ENCODE measurements around the gene SP6.

SP6 gene

DNA sequence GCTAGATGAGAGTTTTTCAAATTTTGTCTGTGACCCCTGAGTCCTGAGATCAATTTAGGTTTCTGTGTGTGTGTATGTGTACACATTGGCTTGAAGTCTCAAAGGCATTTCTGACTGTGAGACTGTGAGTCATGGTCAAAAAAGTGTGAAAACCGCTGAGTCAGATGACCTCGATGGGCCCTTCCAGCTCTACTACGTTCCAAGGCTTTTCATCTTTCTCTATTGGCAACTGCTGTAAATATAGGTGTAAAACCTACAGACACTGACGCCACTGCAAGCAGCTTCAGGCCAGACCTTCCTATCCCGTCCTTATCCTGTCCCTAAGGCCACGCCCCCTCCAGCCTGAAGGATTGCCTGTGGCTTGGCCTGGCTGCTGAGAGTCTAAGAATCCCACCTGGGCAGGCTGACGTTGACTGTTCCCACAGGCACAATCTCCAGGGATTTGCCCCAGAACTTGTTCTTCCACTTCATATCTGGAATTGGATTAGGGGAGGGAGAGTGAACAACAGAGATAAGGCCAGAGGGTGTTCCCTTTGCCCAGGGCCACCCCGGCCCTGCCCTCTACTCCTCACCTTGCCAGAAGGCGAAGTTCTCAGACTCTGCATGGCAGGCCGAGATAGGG lies 40.7 kb downstream of the SP6 start:
- DNase-seq = no peak

DNA sequence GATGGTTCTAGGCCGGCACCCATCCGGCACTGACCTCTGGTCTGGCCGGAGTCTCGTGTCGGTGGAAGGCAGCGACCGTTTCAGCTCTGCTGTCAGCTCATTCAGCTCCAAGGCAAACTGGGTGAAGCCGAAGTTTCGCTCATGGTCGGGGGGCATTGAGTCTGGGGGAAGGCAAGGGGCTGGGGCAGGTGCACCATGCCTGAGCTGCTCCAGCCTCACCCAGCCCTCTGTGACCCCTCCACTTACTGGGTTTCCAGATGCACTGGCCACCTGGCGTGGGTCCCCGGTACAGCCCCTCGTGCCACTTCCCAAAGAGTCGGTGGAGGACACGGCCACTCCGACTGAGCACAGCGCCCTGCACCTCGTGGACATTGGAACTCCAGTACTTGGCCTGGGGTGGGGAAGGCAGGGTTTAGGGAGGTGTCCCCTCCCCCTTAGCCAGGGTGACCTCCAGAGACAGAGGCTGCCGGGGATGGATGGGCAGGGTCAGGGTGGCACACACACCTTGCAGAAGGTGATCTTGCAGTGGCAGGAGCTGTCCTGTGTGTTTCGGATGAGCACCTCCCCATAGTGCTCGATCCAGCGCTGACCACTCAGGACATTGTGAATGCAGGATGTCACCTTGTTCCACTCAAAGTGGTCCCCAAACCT lies 42.0 kb downstream of the SP6 start:
- no peak for DNase-seq

DNA sequence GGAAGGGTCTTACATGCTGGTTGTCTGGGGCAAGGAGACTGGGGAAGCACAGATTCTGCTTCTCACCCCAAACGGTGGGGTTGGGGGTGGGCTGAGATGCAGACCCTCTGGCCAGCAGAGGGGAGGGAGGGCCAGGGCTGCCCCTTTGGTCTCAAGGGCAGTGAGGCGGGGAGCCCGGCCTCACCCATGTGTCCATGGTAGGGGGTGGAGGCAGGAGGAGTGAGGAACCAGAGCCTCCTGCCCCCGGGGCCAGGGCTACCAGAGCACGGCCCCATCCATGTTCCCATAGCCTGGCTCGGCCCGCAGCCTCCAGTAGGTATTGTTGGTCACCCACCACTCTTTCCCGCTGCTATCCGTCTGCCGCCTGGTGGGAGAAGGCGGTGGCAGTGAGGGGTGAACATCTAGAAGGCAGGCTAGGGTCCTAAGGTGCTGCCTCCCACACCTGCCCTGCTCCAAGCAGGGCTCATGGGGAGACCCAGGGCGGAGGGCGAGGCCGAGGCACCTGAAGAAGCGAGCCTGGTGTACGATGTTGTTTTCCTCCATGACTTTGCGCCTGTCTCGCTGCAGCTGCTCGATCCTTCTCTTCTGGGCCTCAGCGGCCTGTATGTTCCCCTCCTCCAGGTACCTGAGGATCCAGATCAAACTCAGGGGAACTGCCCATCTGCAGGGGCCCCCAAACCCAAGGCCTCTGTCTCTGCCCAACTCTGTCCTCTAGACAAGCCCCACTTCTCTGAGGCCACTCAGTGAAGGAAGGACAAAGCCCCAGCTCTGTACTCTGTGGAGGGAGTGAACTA lies 42.7 kb downstream of the SP6 start:
- DNase-seq = no peak

DNA sequence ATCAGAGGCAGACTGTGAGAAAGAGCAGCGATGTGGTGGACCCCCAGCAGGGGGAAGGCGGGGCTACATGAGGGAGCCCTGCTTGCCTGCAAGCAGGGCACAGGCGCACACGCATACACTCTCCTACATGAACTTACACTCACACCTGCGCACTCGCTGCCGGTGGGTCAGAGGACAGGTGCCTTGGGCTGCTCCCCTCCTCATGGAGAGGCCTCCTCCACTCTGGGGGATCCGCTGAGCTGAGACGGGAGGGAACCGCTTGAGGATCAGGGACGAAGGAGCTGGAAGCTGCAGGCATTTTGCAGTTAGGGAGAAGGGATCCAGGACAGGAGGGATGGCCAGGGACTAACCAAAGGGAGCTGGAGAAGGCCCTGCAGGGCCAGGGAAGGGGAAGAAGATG lies 43.5 kb downstream of the SP6 start:
- DNase-seq = no peak

DNA sequence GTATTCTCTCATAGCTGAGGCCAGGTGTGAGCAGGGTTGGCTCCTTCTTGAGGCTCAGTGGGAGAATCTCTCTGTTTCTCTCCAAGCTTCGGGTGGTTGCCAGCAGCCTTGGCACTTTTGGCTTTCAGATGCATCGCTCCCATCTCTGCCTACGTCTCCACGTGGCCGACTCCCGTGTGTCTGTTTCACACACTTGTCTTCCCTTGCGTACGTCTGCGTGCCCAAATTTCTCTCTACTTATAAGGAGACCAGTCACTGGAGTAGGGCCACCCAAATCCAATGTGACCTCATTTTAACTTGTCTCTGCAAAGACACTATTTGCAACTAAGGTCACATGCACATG lies 44.1 kb downstream of the SP6 start:
- DNase-seq = no peak

DNA sequence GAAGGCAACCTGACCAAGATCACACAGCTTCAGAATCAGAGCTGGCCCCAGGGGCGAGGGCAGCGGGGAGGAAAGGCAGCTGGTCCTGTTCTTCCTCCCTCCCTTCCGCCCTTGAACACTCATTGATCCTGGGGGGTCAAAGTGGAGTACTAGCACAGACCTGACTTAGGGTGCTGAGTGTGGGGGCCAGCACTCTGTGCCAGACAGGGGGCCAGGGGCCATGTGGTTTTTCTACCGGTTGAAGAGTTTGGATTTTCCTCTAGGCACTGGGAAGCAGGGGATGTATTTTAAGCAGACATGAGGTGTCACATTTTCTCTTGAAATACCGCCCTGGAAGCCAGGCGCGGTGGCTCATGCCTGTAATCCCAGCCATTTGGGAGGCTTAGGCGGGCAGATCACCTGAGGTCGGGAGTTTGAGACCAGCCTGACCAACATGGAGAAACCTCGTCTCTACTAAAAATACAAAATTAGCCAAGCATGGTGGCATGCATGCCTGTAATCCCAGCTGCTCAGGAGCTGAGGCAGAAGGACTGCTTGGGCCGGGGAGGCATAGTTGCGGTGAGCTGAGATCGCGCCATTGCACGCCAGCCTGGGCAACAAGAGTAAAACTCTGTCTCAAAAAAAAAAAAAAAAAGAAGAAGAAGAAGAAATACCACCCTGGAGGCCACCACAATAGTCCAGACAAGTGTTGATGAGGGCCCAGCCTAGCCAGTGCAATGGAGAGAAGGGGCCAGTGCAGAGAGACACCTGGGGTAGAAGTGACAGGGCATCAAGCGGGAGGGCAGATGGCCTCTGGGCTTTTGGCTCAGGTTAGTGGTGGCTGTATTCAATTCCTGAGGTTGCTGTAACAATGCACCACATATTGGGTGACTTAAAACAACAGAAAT lies 44.7 kb downstream of the SP6 start:
- DNase-seq = no peak

DNA sequence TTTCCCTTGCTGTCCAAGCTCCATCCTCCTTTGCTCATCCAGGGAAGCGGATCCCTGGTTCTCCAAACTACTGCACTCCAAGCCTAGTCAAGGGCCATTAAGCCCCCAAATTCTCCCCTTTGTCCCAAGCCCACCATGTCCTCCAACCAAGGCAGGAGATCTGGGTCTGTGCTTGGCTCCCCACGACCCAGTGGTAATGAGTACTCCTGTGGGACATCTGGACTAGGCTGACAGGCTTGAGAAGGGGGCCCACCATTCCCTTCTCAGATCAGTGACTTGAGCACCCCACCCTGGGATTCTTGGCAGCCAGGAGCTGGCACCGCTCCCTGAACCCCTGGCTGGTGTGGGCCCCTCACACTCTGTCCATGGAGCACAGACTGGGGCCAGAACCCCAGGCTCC lies 46.5 kb downstream of the SP6 start:
- no peak for DNase-seq

DNA sequence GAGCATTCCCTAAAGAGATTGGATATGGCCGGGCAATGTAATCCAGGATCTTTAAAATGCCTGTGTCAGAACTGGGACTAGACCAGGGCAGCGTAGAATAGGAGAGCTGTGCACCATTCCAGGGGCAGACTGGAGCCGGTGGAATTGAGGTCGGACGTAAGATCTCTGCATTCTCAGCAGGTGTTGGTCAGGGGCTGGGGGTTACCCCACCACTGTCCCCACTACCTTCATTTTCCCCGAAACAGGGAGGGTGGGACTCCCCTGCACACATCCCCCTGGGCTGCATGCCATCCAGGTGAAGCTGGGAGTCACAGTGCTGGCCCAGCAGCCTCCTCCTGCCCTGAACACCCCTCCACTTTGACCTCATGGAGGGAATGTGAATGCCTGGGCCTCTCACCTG lies 47.2 kb downstream of the SP6 start:
- DNase-seq = no peak

DNA sequence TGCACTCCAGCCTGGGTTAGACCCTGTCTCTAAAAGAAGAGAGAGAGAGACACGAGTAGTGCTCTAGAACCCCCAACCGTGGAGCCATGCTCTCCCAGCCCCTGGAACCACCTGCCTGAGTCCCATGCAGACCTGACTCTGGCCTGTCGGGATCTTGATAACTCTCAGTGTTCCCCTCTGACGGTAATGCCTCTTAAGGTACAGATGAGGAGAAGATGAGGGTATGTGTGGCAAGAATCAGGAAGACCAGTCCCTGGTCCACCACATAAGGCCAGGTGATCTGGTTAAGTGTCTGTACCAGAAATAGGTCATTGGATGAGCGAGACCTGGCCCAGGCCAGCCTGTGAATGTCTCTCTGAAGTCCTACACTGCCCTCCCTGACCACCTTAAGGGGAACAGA lies 47.8 kb downstream of the SP6 start:
- DNase-seq = no peak

DNA sequence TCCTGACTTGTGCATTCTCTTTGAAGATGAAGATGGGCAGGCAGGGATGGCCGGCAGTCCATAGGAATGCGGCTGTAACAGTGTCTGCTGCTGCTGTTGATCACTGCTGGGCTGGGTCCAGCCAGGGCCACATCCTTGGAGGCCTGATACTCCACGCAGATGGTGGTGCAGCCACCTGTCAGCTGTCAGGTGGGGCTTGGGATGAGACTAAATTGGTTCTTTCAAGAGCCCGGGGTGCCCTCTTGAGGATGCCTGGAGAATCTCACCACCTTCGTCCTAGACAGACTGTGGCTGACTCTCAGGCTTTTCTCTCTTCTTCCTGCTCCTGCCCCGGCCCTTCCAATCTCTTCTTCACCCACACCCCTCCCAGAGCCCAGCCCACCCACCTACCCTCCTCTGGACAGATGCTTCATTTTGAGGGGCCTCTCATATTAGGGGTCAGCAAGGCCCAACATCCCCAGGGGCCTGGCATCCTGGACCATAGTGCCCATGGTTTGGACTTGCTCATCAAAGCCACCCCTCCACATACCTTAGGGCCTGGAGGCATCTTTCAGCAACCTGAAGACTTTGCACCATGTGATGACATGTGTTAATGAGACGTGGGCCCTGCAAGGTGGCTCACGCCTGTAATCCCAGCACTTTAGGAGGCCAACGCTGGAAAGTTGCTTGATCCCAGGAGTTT lies 48.5 kb downstream of the SP6 start:
- peak; percentile 10 to 41 for DNase-seq

DNA sequence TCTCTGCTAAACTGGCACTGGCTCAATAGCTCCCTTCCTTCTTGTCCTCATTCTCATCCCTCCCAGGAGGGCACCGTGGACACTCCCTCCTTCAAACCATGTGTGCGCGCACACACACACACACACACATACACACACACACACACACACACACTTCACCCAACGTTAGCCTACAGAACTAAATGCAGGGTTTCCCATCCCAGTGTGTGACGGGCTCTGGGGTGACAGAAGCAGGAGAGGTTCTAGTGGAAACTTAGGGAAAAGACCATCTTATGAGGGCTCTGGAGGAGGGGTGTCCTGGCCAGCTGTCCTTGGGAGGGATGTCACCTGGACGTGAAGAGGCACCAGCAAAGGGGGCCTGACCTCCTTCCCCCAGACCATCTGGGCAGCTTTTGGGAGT lies 49.1 kb downstream of the SP6 start:
- no peak for DNase-seq

DNA sequence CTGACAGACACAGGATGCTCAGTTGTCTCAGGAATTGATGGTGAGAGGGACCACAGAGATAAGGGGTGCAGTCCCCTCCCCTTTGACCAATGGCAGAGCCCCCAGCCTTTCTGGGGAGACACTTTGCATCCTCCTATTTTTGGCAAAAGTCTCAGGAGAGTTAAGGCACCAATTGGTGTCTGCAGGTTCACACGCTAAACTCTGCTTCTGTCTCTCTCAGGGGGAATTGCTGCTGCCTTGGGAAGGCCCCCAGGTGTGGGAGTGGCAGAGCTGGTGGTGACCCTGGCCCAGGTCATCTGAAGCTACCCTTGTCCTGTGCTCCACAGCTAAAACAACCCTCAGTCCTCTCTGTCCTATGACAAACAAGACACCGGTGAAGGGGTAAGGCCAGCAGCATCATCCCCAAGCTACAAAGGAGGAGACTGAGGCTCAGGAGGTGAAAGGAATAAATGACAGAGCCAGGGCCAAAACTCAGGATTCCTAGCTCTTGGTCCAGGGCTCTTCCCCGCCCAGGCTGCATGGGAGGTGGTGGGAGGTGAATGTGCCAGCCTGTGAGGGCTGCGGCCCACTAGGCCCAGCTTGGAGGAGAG lies 49.7 kb downstream of the SP6 start:
- no peak for DNase-seq

DNA sequence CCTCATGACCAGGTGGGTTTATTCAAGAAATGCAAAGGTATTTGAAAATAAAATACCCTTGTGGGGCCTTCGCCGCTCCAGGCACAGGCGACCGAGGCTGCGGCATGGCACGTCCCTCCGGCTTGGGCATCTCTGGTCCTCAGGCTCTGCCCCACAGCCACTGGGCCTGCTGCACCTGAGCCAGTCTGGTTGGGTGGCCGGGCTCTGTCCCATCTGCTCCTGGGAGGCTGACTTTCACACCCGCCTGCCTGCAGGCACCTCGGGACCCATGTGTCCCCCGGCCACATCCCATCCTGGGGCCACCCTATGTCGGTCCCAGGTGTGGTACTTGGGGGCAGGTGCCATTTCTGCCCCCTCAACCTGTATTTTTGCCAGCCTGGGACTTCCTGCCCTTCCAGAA lies 50.3 kb downstream of the SP6 start:
- DNase-seq = no peak

DNA sequence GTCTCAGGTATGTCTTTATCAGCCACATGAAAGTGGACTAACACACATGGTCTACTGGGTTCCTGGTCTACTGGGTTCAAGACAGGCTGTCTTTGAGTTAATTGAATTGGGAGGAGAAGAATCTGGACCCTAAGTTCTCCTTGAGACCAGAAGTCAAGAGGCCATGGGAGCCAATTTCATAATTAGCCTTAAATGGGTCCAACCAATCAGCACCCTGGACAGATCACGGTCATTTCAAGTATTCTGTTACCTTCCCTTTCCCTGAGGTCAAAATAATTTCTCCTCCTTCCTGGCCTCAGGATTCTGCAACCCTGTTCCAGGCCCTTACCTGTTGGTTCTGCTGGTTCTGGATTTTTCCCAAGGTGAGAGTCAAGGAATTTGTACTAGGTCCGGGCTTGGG lies 53.2 kb downstream of the SP6 start:
- DNase-seq = no peak

Data from NCI-H446 (cell line).